C1 segment of cervical spinal cord (tissue), 14 donors: ENCODE results near the gene PPP6R2.
"Not testable (repeated sequence)": the region's sequence is repeated elsewhere in the genome, so short reads cannot be mapped to it uniquely, and the experiment has no call there.

Experiments used
- DNase-seq, 14 donors: peaks; one replicate each; lab custom pipeline; 2025; lab: John Stamatoyannopoulos, UW

The PPP6R2 gene

DNA sequence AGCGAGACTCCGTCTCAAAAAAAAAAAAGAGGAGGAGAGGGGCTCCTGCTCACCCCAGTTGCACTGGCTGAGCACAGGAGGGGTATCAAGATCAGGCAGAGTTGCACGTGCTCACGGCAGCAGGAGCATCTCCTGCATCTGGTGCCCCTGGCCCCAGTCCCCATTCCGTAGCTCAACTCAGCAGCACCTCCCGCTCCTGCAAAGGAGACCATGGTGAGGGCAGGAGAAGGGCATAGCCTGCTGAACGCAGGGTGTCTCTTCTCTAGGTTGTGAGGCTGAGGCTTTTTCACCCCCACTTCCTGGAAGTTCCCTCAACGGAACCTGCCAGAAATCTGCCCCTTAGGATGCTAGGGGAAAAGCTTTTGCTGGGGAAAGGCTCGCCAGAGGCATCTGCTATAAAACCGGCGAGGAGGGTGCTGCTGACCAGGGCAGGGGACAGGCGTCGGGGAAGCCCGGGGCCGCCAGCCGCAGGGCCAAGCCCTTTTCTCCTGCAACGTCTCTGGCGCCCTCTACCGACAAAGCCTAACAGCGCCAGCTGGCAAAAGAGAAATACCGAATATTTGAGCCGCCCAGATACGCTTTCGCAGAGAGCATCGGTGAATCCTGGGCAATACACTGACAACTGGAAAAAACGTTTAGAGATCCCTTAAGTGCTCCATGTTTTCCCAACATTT lies 1.0 kb upstream of the PPP6R2 start:
- DNase-seq: peak in 12 of 14 donors; percentile 45 to 86 (median 72)

DNA sequence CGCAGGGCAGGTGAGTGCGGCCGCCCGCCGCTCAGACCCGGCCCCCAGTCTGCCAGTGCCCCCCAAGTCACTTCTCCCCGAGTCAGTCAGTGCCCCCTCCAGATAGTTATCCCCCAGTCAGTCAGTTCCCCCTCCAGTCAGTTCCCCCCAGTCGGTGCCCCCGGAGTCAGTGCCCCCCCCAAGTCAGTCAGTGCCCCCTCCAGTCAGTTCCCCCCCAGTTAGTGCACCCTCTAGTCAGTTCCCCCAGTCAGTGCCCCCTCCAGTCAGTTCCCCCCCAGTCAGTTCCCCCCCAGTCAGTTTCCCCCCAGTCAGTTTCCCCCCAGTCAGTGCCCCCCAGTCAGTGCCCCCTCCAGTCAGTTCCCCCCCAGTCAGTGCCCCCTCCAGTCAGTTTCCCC lies 411 bp downstream of the PPP6R2 start:
- no peak for DNase-seq

DNA sequence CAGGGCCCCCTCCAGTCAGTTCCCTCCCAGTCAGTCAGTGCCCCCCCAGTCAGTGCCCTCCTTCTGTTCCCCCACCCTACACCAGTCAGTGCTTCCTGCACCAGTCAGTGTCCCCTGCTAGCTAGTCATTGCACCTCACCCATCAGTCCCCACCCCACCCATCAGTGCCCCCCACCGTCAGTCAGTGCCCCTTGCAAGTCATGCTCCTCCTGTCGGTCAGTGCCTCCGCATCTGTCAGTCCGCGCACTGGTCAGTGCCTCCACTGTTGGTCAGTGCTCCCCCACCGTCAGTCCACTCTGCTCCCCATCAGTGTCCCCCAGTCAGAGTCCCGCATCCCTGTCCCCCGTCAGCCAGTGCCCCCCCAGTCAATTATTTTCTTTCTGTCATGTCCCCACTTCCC lies 3.3 kb downstream of the PPP6R2 start:
- no peak for DNase-seq

DNA sequence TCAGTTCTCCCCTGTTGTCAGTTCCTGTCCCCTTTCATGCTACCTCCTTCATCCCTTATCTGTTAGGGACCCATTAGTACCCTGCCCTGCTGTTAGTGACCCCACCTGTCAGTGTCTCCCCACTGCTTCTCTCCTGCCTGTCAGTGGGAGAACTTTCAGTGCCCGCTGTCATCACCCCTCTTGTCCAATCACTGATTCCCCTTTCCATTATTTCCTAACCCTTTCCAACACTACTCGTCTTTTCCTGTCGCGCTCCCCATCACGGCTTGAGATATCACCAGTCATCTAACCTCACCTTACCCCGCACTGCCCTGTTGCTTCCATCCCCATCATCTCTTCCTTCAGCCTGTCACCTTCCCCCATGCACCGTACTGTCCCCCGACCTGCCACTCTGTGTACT lies 4.0 kb downstream of the PPP6R2 start:
- DNase-seq: no peak

DNA sequence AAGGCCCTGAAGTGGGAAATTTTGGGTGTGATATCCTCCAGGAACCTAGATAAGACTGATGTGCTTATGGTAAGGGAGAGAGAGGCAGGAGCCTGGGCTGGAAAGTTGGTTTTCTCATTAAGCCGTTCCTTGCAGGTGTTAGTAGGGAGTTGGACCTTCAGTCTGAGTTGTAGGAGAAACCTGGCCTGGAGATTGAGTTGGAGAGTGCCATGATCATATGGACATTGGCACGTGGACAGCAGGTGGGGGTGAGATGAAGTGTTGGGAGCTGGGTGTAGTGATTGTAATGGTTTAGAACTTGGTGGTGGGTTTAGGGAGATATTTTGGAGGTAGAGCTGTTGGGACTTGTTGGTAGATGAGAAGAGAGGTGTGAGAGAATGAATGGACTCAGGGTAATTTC lies 4.9 kb downstream of the PPP6R2 start:
- DNase-seq: no peak

DNA sequence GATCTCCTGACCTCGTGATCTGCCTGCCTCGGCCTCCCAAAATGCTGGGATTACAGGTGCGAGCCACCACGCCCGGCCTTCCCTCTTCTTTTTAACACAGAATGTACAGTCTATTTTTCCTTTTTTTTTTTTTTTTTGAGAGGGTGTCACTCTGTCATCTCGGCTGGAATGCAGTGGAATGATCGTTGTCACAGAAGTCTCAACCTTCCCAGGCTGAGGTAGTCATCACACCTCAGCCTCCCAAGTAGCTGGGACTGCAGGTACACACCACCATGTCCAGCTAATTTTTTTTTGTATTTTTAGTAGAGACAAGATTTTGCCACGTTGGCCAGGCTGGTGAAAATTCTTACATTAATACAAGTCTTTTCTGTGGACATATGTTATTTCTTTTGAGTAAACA lies 13.1 kb downstream of the PPP6R2 start:
- no peak for DNase-seq

DNA sequence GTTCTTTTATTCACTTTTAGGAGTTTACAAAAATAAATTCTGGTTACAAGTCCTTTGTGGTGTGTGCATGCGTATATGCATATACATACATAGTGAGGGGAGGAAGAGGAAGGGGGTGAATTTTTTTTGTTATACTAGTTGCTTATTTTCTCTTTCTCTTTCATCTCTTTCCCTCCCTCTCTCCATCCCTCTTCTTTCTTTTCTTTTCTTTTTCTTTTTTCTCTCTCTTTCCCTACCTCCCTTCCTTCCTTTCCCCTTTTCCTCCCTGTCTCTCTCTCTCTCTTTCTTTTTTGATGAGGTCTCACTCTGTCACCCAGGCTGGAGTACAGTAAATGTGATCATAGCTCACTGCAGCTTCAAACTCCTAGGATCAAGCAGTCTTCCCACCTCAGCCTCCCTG lies 14.1 kb downstream of the PPP6R2 start:
- no peak for DNase-seq

DNA sequence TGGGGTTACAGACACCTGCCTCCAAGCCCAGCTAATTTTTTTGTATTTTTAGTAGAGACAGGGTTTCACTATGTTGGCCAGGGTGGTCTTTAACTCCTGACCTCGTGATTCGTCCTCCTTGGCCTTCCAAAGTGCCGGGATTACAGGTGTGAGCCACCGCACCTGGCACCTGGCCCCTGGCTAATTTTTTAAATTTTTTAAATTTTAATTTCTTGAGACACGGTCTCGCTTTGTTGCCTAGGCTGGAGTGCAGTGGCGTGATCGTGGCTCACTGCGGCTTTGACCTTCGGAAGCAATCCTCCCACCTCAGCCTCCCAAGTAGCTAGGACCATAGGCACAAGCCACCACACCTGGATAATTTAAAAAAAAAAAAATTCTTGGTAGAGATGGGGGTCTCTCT lies 14.6 kb downstream of the PPP6R2 start:
- no peak for DNase-seq

DNA sequence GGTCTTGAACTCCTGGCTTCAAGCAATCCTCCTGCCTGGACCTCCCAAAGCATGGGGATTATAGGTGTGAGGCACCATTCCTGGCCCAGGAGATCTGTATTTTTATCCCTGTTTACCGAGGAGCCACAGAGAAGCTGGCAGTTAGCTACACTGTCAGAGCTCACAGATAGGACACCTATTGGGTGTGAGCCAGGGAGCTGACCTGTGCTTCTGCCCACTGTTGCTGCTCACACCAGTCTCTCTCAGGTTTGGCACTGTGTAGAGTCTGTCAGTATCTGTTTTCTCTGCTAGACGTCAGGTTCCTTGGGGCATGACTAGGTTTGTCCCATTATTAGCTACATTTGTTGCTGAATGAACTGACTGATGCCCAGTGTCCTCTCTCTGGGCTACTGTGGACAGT lies 17.5 kb downstream of the PPP6R2 start:
- DNase-seq: peak in 1 of 14 donors; percentile 95

DNA sequence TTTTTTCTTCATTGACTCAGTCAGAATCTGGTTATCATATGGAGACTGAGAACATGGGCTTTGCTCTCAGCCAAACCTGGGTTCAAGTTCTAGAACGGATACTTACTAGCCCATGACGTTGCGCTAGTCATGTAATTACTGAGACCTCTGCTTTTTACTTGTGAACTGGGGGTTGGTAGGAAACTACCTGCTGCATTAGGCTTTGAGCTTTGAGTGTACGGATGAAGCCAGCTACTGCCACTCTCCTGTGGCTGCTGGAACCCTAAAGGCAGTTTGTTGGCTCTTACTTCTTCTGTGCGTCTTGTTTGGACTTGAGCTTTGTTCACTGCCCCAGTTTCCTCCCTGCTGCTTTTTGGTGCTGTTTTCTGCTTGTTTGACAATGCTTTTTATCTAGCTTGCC lies 18.1 kb downstream of the PPP6R2 start:
- no peak for DNase-seq

DNA sequence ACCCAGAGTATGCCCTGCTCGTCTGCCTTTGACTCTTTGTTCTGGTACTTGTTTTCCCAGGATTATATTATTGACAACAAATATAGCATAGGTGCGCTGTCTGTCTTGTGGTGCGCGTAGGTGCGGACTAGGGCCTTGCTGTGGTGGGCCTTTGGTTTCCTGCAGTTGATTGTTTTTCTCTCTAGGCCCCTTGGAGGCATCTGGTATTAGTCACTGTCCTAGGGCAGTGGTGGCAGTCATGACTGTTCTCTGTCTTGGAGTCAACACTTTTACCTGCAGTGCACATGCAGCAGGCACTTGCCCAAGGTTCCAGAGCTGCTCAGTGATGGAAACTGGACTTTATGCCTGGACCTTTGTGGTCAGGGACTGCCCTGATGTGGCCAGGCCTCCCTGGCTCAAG lies 18.6 kb downstream of the PPP6R2 start:
- DNase-seq: no peak

DNA sequence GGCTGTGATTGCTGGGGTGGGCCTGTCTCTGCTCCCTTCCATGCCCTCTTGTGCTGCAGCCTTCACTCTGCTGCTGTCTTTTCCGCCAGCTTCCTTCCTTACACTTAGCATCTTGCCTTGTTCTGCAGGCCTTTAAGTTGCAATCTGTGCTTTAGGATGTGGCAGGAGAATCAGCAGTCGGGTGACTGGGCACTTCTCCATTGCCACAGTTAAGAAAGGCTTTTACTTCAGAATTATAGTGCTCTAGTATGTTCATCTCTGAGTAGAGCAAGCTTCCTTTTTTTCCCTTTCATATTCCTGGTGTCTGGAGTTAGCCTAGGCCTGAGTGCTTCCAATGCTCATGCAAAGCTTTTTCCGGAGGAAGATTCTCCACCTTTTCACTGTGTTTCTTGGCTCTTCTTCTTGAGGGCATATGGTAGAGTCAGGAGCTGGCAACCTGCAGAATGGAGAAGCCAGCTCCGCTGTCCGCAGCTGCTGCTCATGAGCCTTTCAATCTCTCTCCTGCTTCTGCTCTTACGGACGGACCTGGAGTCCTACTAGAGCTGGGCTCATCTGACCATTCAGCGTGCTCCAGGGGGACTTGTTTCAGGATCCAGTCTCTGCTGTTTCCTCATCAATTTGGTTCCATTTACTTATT lies 20.2 kb downstream of the PPP6R2 start:
- DNase-seq: peak in 1 of 14 donors; percentile 72

DNA sequence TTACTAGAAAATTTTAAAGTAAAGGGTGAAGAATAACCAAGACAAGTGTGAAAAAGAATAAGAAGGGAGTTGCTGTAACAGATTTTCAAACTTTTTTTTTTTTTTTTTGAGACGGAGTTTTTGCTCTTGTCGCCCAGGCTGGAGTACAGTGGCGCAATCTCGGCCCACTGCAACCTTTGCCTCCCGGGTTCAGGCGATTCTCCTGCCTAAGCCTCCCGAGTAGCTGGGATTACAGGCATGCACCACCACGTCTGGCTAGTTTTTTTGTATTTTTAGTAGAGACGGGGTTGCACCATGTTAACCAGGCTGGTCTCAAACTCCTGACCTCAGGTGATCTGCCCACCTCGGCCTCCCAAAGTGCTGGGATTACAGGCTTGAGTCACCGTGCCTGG lies 20.7 kb downstream of the PPP6R2 start:
- DNase-seq: not testable (repeated sequence)

DNA sequence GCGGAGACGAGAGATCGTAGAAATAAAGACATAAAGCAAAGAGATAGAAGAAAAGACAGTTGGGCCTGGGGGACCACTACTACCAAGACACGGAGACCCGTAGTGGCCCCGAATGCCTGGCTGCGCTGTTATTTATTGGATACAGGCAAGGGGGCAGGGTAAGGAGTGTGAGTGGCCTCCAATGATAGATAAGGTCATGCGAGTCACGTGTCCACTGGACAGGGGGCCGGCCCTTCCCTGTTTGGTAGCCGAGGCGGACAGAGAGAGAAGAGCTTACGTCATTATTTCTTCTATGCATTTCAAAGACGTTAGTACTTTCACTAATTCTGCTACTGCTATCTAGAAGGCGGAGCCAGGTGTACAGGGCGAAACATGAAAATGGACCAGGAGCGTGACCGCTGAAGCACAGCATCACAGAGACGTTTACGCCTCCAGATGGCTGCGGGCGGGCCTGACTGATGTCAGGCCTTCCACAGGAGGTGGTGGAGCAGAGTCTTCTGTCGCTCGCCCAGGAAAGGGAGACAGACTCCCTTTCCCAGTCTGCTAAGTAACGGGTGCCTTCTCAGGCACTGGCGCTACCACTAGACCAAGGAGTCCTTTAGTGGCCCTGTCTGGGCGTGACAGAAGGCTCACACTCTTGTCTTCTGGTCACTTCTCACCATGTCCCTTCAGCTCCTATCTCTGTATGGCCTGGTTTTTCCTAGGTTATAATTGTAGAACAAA lies 24.8 kb downstream of the PPP6R2 start:
- peak in 1 of 14 donors; percentile 81 for DNase-seq

DNA sequence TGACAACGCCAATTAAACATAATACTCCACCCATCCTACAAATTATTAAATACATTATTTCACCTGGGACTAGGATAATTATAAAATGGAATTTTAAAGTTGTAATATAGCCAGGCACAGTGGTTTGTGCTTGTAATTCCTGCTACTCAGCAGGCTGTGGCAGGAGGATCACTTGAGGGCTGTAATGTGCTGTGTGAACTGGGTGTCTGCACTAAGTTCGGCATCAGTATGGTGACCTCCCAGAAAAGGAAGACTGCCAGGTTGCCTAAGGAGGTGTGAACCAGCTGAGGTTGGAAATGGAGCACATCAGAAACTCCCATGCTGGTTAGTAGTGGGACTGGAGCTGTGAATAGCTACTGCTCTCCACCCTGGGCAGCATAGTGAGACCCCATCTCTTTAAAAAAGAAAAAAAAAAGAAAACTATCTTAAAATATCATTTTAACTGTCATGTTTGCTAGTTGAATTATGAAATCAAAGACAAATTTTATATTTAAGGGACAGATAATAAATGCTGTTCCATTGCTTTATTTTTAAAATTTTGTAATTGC lies 28.0 kb downstream of the PPP6R2 start:
- DNase-seq: no peak

DNA sequence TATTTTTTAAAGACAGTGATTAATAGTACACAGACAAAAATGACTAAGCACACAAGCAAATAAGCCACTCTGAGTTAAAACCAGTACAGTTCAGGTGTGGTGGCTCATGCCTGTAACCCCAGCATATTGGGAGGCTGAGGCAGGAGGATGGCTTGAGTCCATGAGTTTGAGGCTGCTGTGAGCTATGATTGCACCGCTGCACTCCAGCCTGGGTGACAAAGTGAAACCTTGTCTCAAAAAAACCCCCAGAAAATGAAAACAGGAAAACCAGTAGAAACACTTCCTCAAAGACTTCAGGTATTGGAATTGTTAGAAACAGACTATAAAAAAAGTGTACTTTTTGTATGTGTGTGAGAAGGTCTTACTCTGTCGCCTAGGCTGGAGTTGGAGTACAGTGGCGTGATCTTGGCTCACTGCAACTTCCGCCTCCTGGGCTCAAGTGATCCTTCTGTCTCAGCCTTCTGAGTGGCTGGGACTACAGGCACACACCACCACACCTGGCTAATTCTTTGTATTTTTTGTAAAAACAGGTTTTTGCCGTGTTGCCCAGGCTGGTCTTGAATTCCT lies 33.0 kb downstream of the PPP6R2 start:
- no peak for DNase-seq

DNA sequence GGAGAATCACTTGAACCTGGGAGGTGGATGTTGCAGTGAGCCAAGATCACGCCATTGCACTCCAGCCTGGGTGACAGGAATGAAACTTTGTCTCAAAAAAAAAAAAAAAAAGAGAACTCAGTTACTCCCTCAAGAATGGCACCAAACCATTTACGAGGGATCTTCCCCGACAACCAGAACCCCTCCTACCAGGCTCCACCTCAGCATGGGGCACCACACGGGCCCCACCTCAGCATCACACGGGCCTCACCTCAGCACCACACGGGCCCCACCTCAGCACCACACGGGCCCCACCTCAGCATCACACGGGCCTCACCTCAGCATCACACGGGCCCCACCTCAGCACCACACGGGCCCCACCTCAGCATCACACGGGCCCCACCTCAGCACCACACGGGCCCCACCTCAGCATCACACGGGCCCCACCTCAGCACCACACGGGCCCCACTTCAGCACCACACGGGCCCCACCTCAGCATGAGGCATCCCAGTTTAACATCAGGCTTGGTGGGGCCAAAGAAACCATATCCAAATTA lies 38.0 kb downstream of the PPP6R2 start:
- DNase-seq: not testable (repeated sequence)

DNA sequence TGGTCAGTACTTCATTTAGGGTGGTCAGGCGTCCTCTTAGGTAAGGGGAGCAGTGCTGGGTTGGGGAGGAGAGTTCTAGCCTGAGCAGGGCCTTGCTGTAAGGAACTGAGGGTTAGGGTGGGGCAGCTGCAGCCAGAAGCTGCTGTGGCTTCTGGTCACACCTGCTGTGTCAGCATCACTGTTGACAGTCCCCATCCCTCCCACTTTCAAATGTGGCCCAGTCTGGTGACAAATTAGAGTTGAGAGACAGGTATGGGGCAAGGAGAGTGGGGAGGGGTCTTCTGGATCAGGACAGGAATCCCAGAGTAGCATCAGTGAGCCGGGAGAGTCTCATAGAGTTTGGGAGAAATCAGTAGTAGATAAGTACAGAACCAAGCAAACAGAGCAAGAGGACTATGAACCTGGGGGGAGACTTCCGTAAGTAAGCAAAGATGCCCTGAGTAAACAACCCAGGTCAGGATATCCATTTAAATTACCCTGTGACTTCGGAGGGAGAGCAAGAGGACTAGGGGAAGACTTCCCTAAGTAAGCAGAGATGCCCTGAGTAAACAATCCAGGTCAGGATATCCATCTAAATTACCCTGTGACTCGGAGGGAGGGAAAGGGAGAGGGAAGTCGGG lies 53.7 kb downstream of the PPP6R2 start:
- no peak for DNase-seq

DNA sequence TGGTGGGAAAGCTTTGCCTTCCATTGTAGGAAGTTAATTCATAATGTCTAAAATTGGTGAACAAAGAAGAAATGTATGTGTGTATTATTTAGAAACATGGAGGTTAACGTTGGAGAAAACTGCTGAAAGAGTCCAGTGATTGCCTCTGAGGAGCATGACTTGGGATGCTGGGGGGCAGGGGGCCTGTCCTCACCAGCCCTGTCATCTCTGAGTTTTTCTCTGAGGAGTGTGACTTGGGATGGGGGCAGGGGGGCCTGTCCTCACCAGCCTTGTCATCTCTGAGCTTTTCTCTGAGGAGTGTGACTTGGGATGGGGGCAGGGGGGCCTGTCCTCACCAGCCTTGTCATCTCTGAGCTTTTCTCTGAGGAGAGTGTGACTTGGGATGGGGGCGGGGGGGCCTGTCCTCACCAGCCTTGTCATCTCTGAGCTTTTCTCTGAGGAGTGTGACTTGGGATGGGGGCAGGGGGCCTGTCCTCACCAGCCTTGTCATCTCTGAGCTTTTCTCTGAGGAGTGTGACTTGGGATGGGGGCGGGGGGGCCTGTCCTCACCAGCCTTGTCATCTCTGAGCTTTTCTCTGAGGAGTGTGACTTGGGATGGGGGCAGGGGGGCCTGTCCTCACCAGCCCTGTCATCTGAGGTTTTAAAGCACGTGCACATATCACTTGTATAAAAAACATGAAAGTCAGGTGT lies 54.4 kb downstream of the PPP6R2 start:
- DNase-seq: not testable (repeated sequence)

DNA sequence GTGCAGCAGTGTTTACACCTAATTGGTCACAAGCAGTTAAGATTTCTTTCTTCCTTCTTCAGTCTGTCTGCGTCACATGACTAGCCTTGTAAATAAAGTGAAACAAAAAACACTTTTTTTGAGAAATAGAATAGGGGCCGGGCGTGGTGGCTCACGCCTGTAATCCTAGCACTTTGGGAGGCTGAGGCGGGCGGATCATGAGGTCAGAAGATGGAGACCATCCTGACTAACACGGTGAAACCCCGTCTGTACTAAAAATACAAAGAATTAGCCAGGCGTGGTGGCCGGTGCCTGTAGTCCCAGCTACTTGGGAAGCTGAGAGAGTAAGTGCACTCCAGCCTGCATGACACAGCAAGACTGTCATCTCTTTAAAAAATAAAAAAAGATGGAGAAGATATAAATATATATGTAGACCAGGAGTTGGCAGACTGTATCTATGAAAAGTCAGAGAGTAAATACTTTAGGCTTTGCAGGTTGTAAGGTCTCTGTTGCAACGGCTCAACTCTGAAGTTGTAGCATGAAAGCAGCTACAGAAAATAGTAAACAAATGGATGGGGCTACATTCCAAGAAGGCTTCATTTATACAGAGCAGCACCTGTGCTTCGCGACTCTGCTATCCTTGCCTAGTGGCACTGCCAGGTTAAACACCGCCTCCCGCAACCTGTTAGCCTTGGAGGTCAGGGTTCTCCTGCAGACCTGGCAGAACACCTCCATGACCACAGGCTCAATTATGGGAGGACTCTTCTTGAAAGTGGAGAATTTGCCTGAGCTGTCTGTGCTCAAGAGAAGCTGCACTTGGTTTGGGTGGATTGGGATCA lies 55.9 kb downstream of the PPP6R2 start:
- DNase-seq: peak in 2 of 14 donors; percentile 52 to 74
